Measurements from ENCODE around the gene KIRREL3. TPM values are rescaled to one million over a fixed set of nuclear protein-coding genes. Genes with fewer than 3 reads are reported as not detected.

Gene KIRREL3
- total and polyA plus RNA-seq, 12 donors = 0.13 to 0.58 (median 0.30) TPM

GRCh38 chr11:126426820-126427749 is 573.5 kb downstream of the KIRREL3 start:
- H3K4me3 ChIP-seq = no peak overlapping the region
- H3K27me3 ChIP-seq = no peaks in the 10 kb centered on the region
- H3K4me1 ChIP-seq = peaks cover 14 to 62% (median 26%) of the 10 kb centered on the region in 9 donors
- H3K9me3 ChIP-seq = no peaks in the 10 kb centered on the region
- H3K27ac ChIP-seq = peak overlapping the region; percentile 9 to 72 (median 54)
- DNase-seq (no peak), ATAC-seq (peak in 3 of 8 donors; percentile 9 to 45 (median 21))
- no peak for TF ChIP-seq CTCF (IDR thresholded peaks at IDR 0.05)
- 55% methylated on average over 14 of the region's 14 CpGs for WGBS, 2 donors
- intact Hi-C loops (cut with DNase I) = no loop called here
- H3K36me3 ChIP-seq = no peaks in the 10 kb centered on the region

GRCh38 chr11:126426106-126426505 is 574.5 kb downstream of the KIRREL3 start:
- WGBS, 2 donors = 85 to 89% methylated on average over 3 of the region's 3 CpGs
- Histone ChIP-seq H3K27me3 (no peaks in the 10 kb centered on the region), H3K4me3 (no peak overlapping the region), H3K9me3 (no peaks in the 10 kb centered on the region), H3K27ac (peak overlapping the region in 2 of 10 donors; percentile 57 to 69), H3K36me3 (no peaks in the 10 kb centered on the region), H3K4me1 (peaks cover 9 to 62% (median 27%) of the 10 kb centered on the region in 9 donors)
- ATAC-seq (no peak), DNase-seq (no peak)
- TF ChIP-seq CTCF (IDR thresholded peaks at IDR 0.05) = no peak
- intact Hi-C loops (cut with DNase I) = no loop called here

GRCh38 chr11:126424471-126425039 is 576.0 kb downstream of the KIRREL3 start:
- no peaks in the 10 kb centered on the region for H3K36me3 ChIP-seq
- peak in 3 of 8 donors; percentile 2 to 5 (median 3) for ATAC-seq
- H3K9me3 ChIP-seq = no peaks in the 10 kb centered on the region
- no peak overlapping the region for H3K27ac ChIP-seq
- DNase-seq = no peak
- no peaks in the 10 kb centered on the region for H3K27me3 ChIP-seq
- WGBS, 2 donors = 69 to 80% methylated on average over 30 of the region's 30 CpGs
- peaks cover 12 to 69% (median 35%) of the 10 kb centered on the region in 9 donors for H3K4me1 ChIP-seq
- no peak for TF ChIP-seq CTCF (IDR thresholded peaks at IDR 0.05)
- intact Hi-C loops (cut with DNase I) = no loop called here
- H3K4me3 ChIP-seq = no peak overlapping the region

GRCh38 chr11:126423743-126424142 is 576.8 kb downstream of the KIRREL3 start:
- peaks cover 12 to 71% (median 36%) of the 10 kb centered on the region in 9 donors for H3K4me1 ChIP-seq
- peak overlapping the region in 1 of 10 donors; percentile 15 for H3K27ac ChIP-seq
- no peak for TF ChIP-seq CTCF (IDR thresholded peaks at IDR 0.05)
- no peaks in the 10 kb centered on the region for H3K36me3 ChIP-seq
- no peaks in the 10 kb centered on the region for H3K9me3 ChIP-seq
- intact Hi-C loops (cut with DNase I) = no loop called here
- WGBS, 2 donors = 79 to 82% methylated on average over 11 of the region's 11 CpGs
- H3K4me3 ChIP-seq = no peak overlapping the region
- DNase-seq (no peak), ATAC-seq (no peak)
- H3K27me3 ChIP-seq = no peaks in the 10 kb centered on the region
